Aorta (tissue), 5 donors: ENCODE measurements around the gene HDAC9. TPM values are rescaled to one million over a fixed set of nuclear protein-coding genes. Genes with fewer than 3 reads are reported as not detected.
A peak's percentile ranks its signal among the peaks of the same experiment; 100 is the strongest.

ENCODE experiments used
- ATAC-seq: fragments of 200-7000 bp; cut with Tn5 transposase; one replicate; pipeline ENCODE4 v1.9.1; 2022; ENCODE audit warnings: moderate library complexity; ENCODE audit not compliant: low FRiP score
- DNase-seq, 2 donors: peaks; one replicate each; pipeline ENCODE4 v3.0.0-alpha.2; 2020
- H3K27ac ChIP-seq, 2 donors: one replicate each; pipeline ENCODE4 v1.5.1; 2013; ENCODE audit warnings: low read length in 2 of 2, mild to moderate bottlenecking in 2 of 2, moderate library complexity in 2 of 2, control low read depth in 1 of 2, inconsistent platforms in 1 of 2, low read depth in 1 of 2
- H3K27me3 ChIP-seq, 2 donors: one replicate each; pipeline ENCODE4 v1.6.1; 2013; ENCODE audit warnings: control low read depth in 1 of 2, low read length in 1 of 2, mild to moderate bottlenecking in 1 of 2, moderate library complexity in 1 of 2; ENCODE audit not compliant: insufficient read depth in 2 of 2, control insufficient read depth in 1 of 2
- H3K36me3 ChIP-seq, 2 donors: one replicate each; pipeline ENCODE4 v1.6.1; 2013; ENCODE audit warnings: control low read depth in 1 of 2, low read length in 1 of 2, mild to moderate bottlenecking in 1 of 2; ENCODE audit not compliant: insufficient read depth in 2 of 2, control insufficient read depth in 1 of 2
- H3K4me1 ChIP-seq, 2 donors: one replicate each; pipeline ENCODE4 v1.6.1; 2013; ENCODE audit warnings: low read length in 2 of 2, control low read depth in 1 of 2, mild to moderate bottlenecking in 1 of 2, moderate library complexity in 1 of 2; ENCODE audit not compliant: insufficient read depth in 2 of 2, control insufficient read depth in 1 of 2
- H3K4me3 ChIP-seq, 2 donors: one replicate each; pipeline ENCODE4 v1.5.1; 2013; ENCODE audit warnings: low read length in 2 of 2, control low read depth in 1 of 2, mild to moderate bottlenecking in 1 of 2
- H3K9me3 ChIP-seq: one replicate; pipeline ENCODE4 v1.6.1; 2013; ENCODE audit warnings: mild to moderate bottlenecking, low read length; ENCODE audit not compliant: control insufficient read depth
- WGBS, 2 donors: extraction: QIAGEN DNeasy Blood & Tissue Kit; methylation state at CpG; one replicate each; pipeline ENCODE4 v1.1.7; 2013; 5-methylcytosine and 5-hydroxymethylcytosine counted together
- intact Hi-C, 2 donors: fragments of 100-400 bp; cut with DNase I; formaldehyde crosslinking; loops; one replicate each; pipeline versions ENCODE4 v1.14.2 to v1.15.0; 2022
- polyA plus RNA-seq, 2 donors: library from polyadenylated mRNA; stranded (reverse); fragments of 200-250 nt; gene quantifications; one replicate each; pipeline ENCODE4 v1.2.3, GENCODE V29; 2013
- total RNA-seq, 2 donors: library from RNA; stranded (reverse); fragmentation: NEBNext Ultra II Directional; extraction: Animal tissue kit (Norgen Biotek cat#: 25700); gene quantifications; one replicate each; pipeline ENCODE4 v1.2.1, GENCODE V29; 2021
- donor health status: healthy with polysubstance abuse.
- donor health status: Bipolar disorder and iron deficiency.
- donor health status: DM: no; HTN: no; CAD: no.
- donor health status: DM: no; HTN: no; CAD: no.
- donor health status: DM: yes; HTN: yes; CAD: no.

HDAC9 gene
- total and polyA plus RNA-seq, 4 donors, result 9.1 to 122 (median 31.2) TPM

DNA sequence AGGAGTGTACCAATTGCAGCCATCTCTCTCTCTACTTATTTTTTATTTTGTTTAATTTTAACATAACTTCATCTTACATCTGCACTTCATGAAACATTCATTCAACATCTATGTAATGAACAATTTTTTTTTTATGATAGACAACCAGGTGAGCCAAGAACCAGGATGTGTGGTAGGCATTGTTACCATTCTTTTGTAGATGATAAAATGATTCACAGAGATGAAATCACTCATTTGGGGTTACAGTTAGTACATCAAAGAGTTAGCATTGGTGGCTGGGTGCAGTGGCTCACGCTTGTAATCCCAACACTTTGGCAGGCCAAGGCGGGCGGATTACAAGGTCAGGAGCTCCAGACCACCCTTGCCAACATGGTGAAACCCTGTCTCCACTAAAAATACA lies 127.8 kb downstream of the HDAC9 start:
- Histone ChIP-seq H3K27ac (no peak overlapping the region), H3K9me3 (no peaks in the 10 kb centered on the region), H3K4me1 (peaks cover 0 to 3% of the 10 kb centered on the region in 2 donors), H3K27me3 (no peaks in the 10 kb centered on the region), H3K4me3 (no peak overlapping the region), H3K36me3 (peaks cover 0 to 6% of the 10 kb centered on the region in 2 donors)
- intact Hi-C loops, result no loop called here
- whole genome bisulfite sequencing, 2 donors, result 97 to 99% methylated on average over 3 of the region's 3 CpGs
- DNase-seq, result no peak
- ATAC-seq, result no peak

DNA sequence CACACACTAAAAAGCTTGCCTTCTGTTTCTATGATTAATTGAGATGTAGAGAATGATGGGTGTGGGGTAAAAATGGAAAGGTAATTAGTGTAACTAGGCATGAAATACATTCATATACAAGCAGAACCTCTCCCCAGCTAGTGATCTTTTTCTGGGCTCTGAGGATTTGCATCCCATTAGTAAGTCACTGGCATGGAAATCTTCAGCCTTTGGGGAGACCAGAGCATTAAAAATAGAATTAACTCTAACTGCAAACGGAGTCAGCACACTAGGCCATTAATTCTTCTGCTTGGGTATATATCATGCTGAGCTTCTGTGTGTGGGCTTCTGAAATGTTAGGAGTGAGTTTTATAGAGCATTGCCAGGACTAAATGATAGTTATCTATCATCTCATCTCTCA lies 128.9 kb downstream of the HDAC9 start:
- DNase-seq (no peak), ATAC-seq (no peak)
- intact Hi-C loops, result no loop called here
- Histone ChIP-seq H3K4me1 (peaks cover 0 to 3% of the 10 kb centered on the region in 2 donors), H3K36me3 (peaks cover 0 to 6% of the 10 kb centered on the region in 2 donors), H3K27ac (no peak overlapping the region), H3K9me3 (no peaks in the 10 kb centered on the region), H3K27me3 (no peaks in the 10 kb centered on the region), H3K4me3 (no peak overlapping the region)
- WGBS, 2 donors, result 54 to 57% methylated on average over 1 of the region's 1 CpG

DNA sequence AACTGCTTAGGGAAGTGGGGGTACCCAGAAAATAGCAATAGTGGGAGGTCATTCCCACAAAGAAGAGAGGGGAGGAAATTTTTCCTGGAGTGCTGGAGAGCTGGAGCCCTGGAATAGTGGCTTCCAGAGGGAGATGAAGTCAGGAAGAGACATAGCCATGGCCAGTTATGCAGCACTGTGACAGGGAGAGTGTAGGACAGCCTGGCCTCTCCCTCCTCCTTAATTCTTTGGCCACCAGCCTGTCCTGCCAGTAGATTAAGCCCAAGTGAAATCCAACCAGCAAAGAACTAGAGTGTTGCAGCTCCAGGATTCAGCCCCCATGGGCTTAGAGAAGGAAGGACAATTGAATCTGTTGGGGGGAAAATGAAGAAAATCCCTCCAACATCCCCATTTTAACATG lies 130.5 kb downstream of the HDAC9 start:
- intact Hi-C loops, result no loop called here
- Histone ChIP-seq H3K9me3 (no peaks in the 10 kb centered on the region), H3K27me3 (no peaks in the 10 kb centered on the region), H3K4me3 (no peak overlapping the region), H3K36me3 (peaks cover 0 to 3% of the 10 kb centered on the region in 2 donors), H3K4me1 (peaks cover 0 to 3% of the 10 kb centered on the region in 2 donors), H3K27ac (no peak overlapping the region)
- no peak for ATAC-seq
- DNase-seq, result no peak

DNA sequence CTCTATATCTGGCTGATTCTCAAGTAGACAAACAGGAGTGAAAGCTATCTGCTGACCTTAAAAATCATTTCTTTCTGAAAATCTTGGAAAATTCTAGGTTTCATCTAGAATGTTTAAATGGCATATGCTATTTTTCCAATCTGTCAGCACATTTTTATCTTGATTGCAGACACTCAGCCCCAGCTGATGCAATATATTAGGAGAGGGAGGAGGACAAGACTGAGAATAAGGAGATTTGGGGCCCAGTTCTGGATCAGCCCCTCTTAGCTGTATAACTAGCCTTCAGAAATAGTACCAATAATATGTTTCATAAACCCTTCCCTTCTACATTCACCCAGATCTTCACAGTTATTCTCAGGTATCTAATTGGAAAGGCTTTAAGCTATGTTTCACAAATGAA lies 131.2 kb downstream of the HDAC9 start:
- intact Hi-C loops, result no loop called here
- Histone ChIP-seq H3K4me1 (peaks cover 0 to 3% of the 10 kb centered on the region in 2 donors), H3K27me3 (no peaks in the 10 kb centered on the region), H3K4me3 (no peak overlapping the region), H3K36me3 (peaks cover 0 to 3% of the 10 kb centered on the region in 2 donors), H3K9me3 (no peaks in the 10 kb centered on the region), H3K27ac (no peak overlapping the region)
- no peak for DNase-seq
- ATAC-seq, result no peak

DNA sequence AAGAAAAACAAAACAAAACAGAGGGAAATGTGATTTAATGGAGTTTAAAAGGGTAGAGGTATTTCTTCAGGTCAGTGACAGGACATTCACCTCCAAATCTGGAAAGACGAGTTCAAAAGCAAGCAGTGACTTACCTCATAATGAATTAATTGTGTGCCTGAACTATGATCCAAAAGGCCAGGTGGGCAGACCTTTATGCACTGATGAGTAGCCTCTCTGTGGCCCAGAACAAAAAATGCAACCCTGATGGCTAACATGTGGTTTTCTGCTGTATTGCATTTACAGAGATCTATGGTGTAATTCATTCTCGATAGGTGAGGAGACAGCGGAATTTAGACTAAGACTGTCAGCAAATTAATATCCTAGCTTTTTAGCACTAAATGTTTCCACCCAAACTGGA lies 142.0 kb downstream of the HDAC9 start:
- 96 to 99% methylated on average over 3 of the region's 3 CpGs for WGBS, 2 donors
- H3K27ac ChIP-seq, result no peak overlapping the region
- no peaks in the 10 kb centered on the region for H3K27me3 ChIP-seq
- peaks cover 0 to 4% of the 10 kb centered on the region in 2 donors for H3K4me1 ChIP-seq
- H3K9me3 ChIP-seq, result no peaks in the 10 kb centered on the region
- ATAC-seq, result no peak
- DNase-seq, result no peak
- H3K36me3 ChIP-seq, result no peaks in the 10 kb centered on the region
- no peak overlapping the region for H3K4me3 ChIP-seq
- intact Hi-C loops, result loop anchor here in 1 of 2 donors (5.0 kb wide), 1 partner anchor 45 kb away; no protein-coding TSS in a partner anchor

DNA sequence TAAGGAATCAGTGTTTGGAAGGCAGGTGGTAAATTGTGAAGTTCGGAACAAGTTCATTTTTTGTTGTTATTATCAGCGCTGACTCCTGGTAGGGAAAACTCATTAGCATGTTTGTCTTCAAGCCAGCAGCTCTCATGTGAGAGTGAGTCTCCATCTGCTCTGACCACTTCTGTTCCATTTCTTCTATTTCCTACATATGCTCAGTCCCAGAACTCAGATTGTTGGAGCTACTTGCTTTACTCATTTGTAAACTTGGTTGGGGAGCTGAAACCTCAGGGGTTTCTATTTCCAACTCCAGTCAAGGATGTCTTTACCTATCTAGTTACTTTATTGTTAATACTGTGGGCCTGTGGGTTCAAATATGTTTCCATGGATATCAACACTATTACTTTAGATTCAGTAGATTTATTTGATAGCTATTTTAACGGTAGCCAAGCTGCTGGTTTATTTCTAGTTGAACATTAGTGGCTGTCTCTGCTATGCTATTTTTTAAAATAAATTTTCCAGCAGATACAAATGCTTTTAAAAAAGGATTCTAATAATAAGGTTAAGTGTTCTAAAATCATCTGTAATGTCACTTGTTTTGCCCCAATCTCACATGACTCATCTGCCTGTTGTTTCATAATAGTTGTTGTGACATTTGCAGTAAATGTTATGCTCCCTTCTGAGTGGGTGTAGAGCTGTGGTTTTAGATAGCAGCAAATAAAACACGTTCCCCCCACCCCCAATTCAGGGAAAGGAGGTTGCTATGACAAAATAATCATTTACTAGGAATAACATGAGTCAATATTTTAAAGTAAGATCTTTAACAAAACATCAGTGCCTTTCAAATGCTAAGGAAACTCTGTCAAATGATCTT lies 143.3 kb downstream of the HDAC9 start:
- Histone ChIP-seq H3K27ac (no peak overlapping the region), H3K4me1 (peaks cover 0 to 7% of the 10 kb centered on the region in 2 donors), H3K27me3 (no peaks in the 10 kb centered on the region), H3K4me3 (no peak overlapping the region), H3K9me3 (no peaks in the 10 kb centered on the region), H3K36me3 (no peaks in the 10 kb centered on the region)
- WGBS, 2 donors, result 76 to 80% methylated on average over 4 of the region's 4 CpGs
- DNase-seq (no peak), ATAC-seq (no peak)
- intact Hi-C loops, result loop anchor here in 1 of 2 donors (5.0 kb wide), 1 partner anchor 47 kb away; no protein-coding TSS in a partner anchor

DNA sequence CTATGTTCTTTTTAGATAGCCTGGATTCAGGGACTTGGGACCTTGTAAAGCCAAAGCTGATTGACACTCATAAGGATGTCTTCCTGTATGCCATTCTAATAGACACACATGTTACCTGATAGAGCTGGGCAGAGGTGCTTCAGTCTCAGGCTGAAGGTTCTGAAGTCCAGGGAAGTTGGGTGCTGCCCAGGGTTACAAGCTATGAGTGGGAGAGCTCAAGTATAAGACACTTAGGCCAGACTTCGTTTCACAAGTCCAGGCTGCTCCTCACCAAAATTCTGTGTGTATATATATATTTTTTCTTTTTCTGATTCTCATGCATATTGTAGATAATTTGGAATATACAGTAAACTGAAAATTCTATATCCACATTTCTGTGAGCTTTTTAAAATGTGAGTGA lies 144.2 kb downstream of the HDAC9 start:
- Histone ChIP-seq H3K4me3 (no peak overlapping the region), H3K9me3 (no peaks in the 10 kb centered on the region), H3K27ac (no peak overlapping the region), H3K36me3 (no peaks in the 10 kb centered on the region), H3K27me3 (no peaks in the 10 kb centered on the region), H3K4me1 (peaks cover 0 to 7% of the 10 kb centered on the region in 2 donors)
- intact Hi-C loops, result loop anchor here in 1 of 2 donors (5.0 kb wide), 1 partner anchor 47 kb away; no protein-coding TSS in a partner anchor
- WGBS, 2 donors, result 90 to 100% methylated on average over 1 of the region's 1 CpG
- DNase-seq (no peak), ATAC-seq (no peak)

DNA sequence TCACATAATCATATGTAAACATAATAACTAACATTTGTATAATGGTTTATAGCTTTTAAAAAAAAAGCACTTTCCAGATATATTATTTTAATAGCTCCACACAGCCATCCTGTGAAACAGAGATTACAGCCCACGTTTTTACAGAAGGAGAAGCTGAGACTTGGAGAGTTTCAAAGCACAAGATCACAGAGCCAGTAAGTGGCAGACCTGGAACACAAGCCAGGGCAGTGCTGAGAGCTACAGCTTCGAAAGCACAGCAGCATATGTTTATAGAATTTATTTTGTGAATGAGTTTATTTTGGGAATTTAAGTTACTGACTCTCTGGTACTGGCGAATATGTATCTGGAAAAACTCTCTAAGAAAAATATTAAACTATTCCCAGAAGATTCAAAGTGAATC lies 149.4 kb downstream of the HDAC9 start:
- peaks cover 0 to 4% of the 10 kb centered on the region in 2 donors for H3K4me1 ChIP-seq
- intact Hi-C loops, result no loop called here
- H3K36me3 ChIP-seq, result peaks cover 0 to 8% of the 10 kb centered on the region in 2 donors
- DNase-seq (no peak), ATAC-seq (no peak)
- H3K27ac ChIP-seq, result peak overlapping the region in 1 of 2 donors; percentile 4
- WGBS, 2 donors, result 5 to 6% methylated on average over 3 of the region's 3 CpGs
- no peaks in the 10 kb centered on the region for H3K27me3 ChIP-seq
- H3K4me3 ChIP-seq, result no peak overlapping the region
- no peaks in the 10 kb centered on the region for H3K9me3 ChIP-seq

DNA sequence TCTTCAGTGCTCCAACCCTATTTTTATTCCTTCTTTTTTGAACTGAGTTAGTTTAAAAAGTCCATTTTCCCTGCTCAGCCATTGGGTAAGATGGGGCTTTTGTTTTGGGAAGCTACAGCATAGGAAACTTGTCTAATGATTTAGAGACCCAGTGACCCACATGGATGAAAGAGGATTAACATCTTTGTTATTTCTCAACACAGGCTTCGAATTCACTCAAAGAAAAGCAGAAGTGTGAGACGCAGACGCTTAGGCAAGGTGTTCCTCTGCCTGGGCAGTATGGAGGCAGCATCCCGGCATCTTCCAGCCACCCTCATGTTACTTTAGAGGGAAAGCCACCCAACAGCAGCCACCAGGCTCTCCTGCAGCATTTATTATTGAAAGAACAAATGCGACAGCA lies 152.0 kb downstream of the HDAC9 start:
- WGBS, 2 donors, result 77 to 85% methylated on average over 5 of the region's 5 CpGs

More for the DNA sequence above, 152.0 kb downstream of the HDAC9 start:
- Histone ChIP-seq H3K36me3 (peaks cover 0 to 8% of the 10 kb centered on the region in 2 donors), H3K4me1 (peaks cover 0 to 4% of the 10 kb centered on the region in 2 donors), H3K27ac (no peak overlapping the region), H3K27me3 (no peaks in the 10 kb centered on the region), H3K9me3 (no peaks in the 10 kb centered on the region), H3K4me3 (no peak overlapping the region)
- no peak for ATAC-seq
- intact Hi-C loops, result no loop called here
- DNase-seq, result no peak
